Measurements from ENCODE around the gene TBKBP1.

TBKBP1 gene

GRCh38 chr17:47693731-47694580 is at the start of gene TBKBP1:
Gene TBKBP1, plus strand, starts transcription at chr17:47694161. Its CDS starts 1,952 bp downstream, at chr17:47696113.
- DNase-seq = peak; percentile 92

GRCh38 chr17:47644324-47644723 is 49.6 kb upstream of the TBKBP1 start:
- no peak for DNase-seq

GRCh38 chr17:47649153-47649971 is 44.6 kb upstream of the TBKBP1 start, which contains the start of gene KPNB1:
Gene KPNB1, plus strand, starts transcription at chr17:47649919. Its CDS starts 326 bp downstream, at chr17:47650245.
- DNase-seq = peak; percentile 99

GRCh38 chr17:47649972-47650524 is 43.9 kb upstream of the TBKBP1 start:
- DNase-seq = no peak

- DNase-seq = peak; percentile 90
These were observed 43.1 kb upstream of the TBKBP1 start for GRCh38 chr17:47650525-47651522.

- DNase-seq = no peak
These were observed 42.3 kb upstream of the TBKBP1 start for GRCh38 chr17:47651704-47652103.

GRCh38 chr17:47652570-47652969 is 41.4 kb upstream of the TBKBP1 start:
- DNase-seq = no peak

GRCh38 chr17:47653442-47653841 is 40.5 kb upstream of the TBKBP1 start:
- no peak for DNase-seq

- no peak for DNase-seq
These were observed 39.0 kb upstream of the TBKBP1 start for GRCh38 chr17:47654991-47655390.

- DNase-seq = no peak
These were observed 33.9 kb upstream of the TBKBP1 start for GRCh38 chr17:47660064-47660492.

- peak; percentile 78 for DNase-seq
These were observed 29.9 kb upstream of the TBKBP1 start for GRCh38 chr17:47663912-47664623.

GRCh38 chr17:47664624-47664941 is 29.4 kb upstream of the TBKBP1 start:
- DNase-seq = no peak

GRCh38 chr17:47665655-47666054 is 28.3 kb upstream of the TBKBP1 start:
- DNase-seq = no peak

- no peak for DNase-seq
These were observed 24.9 kb upstream of the TBKBP1 start for GRCh38 chr17:47669081-47669480.

- DNase-seq = no peak
These were observed 23.9 kb upstream of the TBKBP1 start for GRCh38 chr17:47670064-47670463.

- no peak for DNase-seq
These were observed 19.5 kb upstream of the TBKBP1 start for GRCh38 chr17:47674499-47674898.

GRCh38 chr17:47675380-47676198 is 18.4 kb upstream of the TBKBP1 start:
- DNase-seq = no peak

- DNase-seq = no peak
These were observed 17.8 kb upstream of the TBKBP1 start for GRCh38 chr17:47676199-47676472.

- DNase-seq = no peak
These were observed 17.3 kb upstream of the TBKBP1 start for GRCh38 chr17:47676510-47677165.

- DNase-seq = no peak
These were observed 15.8 kb upstream of the TBKBP1 start for GRCh38 chr17:47678196-47678595.
